GM23248 (cell line): Measurements from ENCODE around the gene EXOSC2. TPM values are rescaled to one million over a fixed set of nuclear protein-coding genes. Genes with fewer than 3 reads are reported as not detected.
A peak's percentile ranks its signal among the peaks of the same experiment; 100 is the strongest.

Experiments
- DNase-seq: peaks from one replicate; pipeline ENCODE4 v3.0.0-alpha.2; 2015
- H2AFZ ChIP-seq: fragments of 200-600 bp; sonication (generic); 2 replicates; pipeline ENCODE4 v1.6.1; 2016; ENCODE audit warnings: antibody characterized with exemption
- H3F3A ChIP-seq: fragments of 200-600 bp; sonication (generic); 2 replicates; pipeline ENCODE4 v1.6.1; 2016; ENCODE audit warnings: mild to moderate bottlenecking, antibody characterized with exemption, mixed run types; ENCODE audit not compliant: insufficient read depth
- H3K27ac ChIP-seq: fragments of 200-600 bp; sonication (generic); 2 replicates; pipeline ENCODE4 v1.5.1; 2016; ENCODE audit warnings: mild to moderate bottlenecking
- H3K27me3 ChIP-seq: fragments of 200-600 bp; sonication (generic); replicated peaks from 2 replicates; pipeline ENCODE4 v1.6.1; 2016; ENCODE audit warnings: mild to moderate bottlenecking; ENCODE audit not compliant: insufficient read depth
- H3K36me3 ChIP-seq: fragments of 200-600 bp; sonication (generic); 2 replicates; pipeline ENCODE4 v1.6.1; 2016; ENCODE audit warnings: low read depth, mild to moderate bottlenecking
- H3K4me1 ChIP-seq: fragments of 200-600 bp; sonication (generic); 2 replicates; pipeline ENCODE4 v1.6.1; 2016; ENCODE audit warnings: mild to moderate bottlenecking; ENCODE audit not compliant: insufficient read depth
- H3K4me2 ChIP-seq: fragments of 200-600 bp; sonication (generic); one replicate; pipeline ENCODE4 v1.6.1; 2016; ENCODE audit warnings: mild to moderate bottlenecking; ENCODE audit not compliant: unreplicated experiment
- H3K4me3 ChIP-seq: fragments of 200-600 bp; sonication (generic); 2 replicates; pipeline ENCODE4 v1.5.1; 2016; ENCODE audit warnings: mild to moderate bottlenecking
- H3K79me2 ChIP-seq: fragments of 200-600 bp; sonication (generic); 2 replicates; pipeline ENCODE4 v1.6.1; 2016; ENCODE audit warnings: mild to moderate bottlenecking; ENCODE audit not compliant: insufficient read depth
- H3K9ac ChIP-seq: fragments of 200-600 bp; sonication (generic); 2 replicates; pipeline ENCODE4 v1.6.1; 2016; ENCODE audit warnings: mild to moderate bottlenecking
- H3K9me2 ChIP-seq: fragments of 200-600 bp; sonication (generic); 2 replicates; pipeline ENCODE4 v1.6.1; 2016; ENCODE audit warnings: mixed run types, mild to moderate bottlenecking, moderate library complexity; ENCODE audit not compliant: insufficient read depth
- H3K9me3 ChIP-seq: fragments of 200-600 bp; sonication (generic); one replicate; pipeline ENCODE4 v1.6.1; 2017; ENCODE audit warnings: low read depth
- H4K20me1 ChIP-seq: fragments of 200-600 bp; sonication (generic); 2 replicates; pipeline ENCODE4 v1.6.0; 2016; ENCODE audit not compliant: insufficient read depth
- EZH2 ChIP-seq: fragments of 200-600 bp; sonication (generic); IDR thresholded peaks from 2 replicates; pipeline ENCODE4 v1.6.1; 2018; ENCODE audit warnings: antibody characterized with exemption, mild to moderate bottlenecking; ENCODE audit not compliant: insufficient read depth, poor library complexity, severe bottlenecking
- EZH2phosphoT487 ChIP-seq: fragments of 200-600 bp; sonication (generic); IDR thresholded peaks from 2 replicates; pipeline ENCODE4 v1.6.1; 2018; ENCODE audit warnings: antibody characterized with exemption, moderate library complexity, mild to moderate bottlenecking, low read depth; ENCODE audit not compliant: insufficient read depth
- WGBS, 2 experiments: methylation state at CpG; one replicate each; pipeline ENCODE4 v1.1.6; 2015 to 2017; ENCODE audit warnings: low lambda C conversion rate in 2 of 2, low coverage in 1 of 2; ENCODE audit errors: missing lambda C conversion rate in 2 of 2; 5-methylcytosine and 5-hydroxymethylcytosine counted together
- in situ Hi-C: fragments of 300-500 bp; cut with MboI; formaldehyde crosslinking; loops from 2 replicates; pipeline ENCODE4 v1.15.0; 2020
- polyA plus RNA-seq: library from polyadenylated mRNA; unstranded; fragments of >200 nt; fragmentation: Nextera tagmentation; extraction: Ambion mirVana; gene quantifications from 2 replicates; pipeline ENCODE4 v1.2.1, GENCODE V29; 2016
- total RNA-seq: library from RNA; depleted of rRNA; stranded (reverse); fragments of >200 nt; shearing (Covaris generic); gene quantifications from 2 replicates; pipeline ENCODE4 v1.2.3, GENCODE V29; 2014

Gene EXOSC2
- total and polyA plus RNA-seq, 2 experiments from 2014 or later = 17.2 to 21.6 TPM

- H3K27ac ChIP-seq = no peak overlapping the region
- H3K4me3 ChIP-seq = no peak overlapping the region
- TF ChIP-seq EZH2phosphoT487 = no peak
- no peak overlapping the region for H3K9ac ChIP-seq
- H3K9me2 ChIP-seq = no peaks in the 10 kb centered on the region
- no peaks in the 10 kb centered on the region for H3K9me3 ChIP-seq
- DNase-seq = no peak
- no peaks in the 10 kb centered on the region for H3K79me2 ChIP-seq
- H3K4me2 ChIP-seq = no peak overlapping the region
- H3F3A ChIP-seq = no peaks in the 10 kb centered on the region
- H4K20me1 ChIP-seq = no peaks in the 10 kb centered on the region
- no peaks in the 10 kb centered on the region for H3K4me1 ChIP-seq
- no peak overlapping the region for H2AFZ ChIP-seq
- WGBS, 2 experiments = 7 to 14% methylated on average over 14 to 19 of the region's 19 CpGs
- H3K27me3 ChIP-seq = peaks cover 83% of the 10 kb centered on the region
- in situ Hi-C loops = no loop called here
- no peaks in the 10 kb centered on the region for H3K36me3 ChIP-seq
Observed at GRCh38 chr9:130663977-130664250, 29.7 kb upstream of the EXOSC2 start.

- Histone ChIP-seq H3K27me3 (peaks cover 78% of the 10 kb centered on the region), H2AFZ (no peak within 1 kb of the TSS), H3K9ac (no peak within 1 kb of the TSS), H3K27ac (no peak within 1 kb of the TSS), H3K4me3 (no peak within 1 kb of the TSS), H3K4me2 (no peak within 1 kb of the TSS), H3K9me2 (no peaks in the 10 kb centered on the region), H3K9me3 (no peaks in the 10 kb centered on the region), H3K4me1 (no peaks in the 10 kb centered on the region), H3F3A (no peaks in the 10 kb centered on the region), H4K20me1 (no peaks in the 10 kb centered on the region), H3K36me3 (no peaks in the 10 kb centered on the region), H3K79me2 (no peaks in the 10 kb centered on the region)
- WGBS, 2 experiments = 1 to 4% methylated on average over 37 to 57 of the region's 76 CpGs
- peak; percentile 34 for DNase-seq
- in situ Hi-C loops = no loop called here
- TF ChIP-seq EZH2phosphoT487 (peak; percentile 59; the same call in 1 of the 2 replicates), EZH2 (peak; percentile 95)
Observed at GRCh38 chr9:130664251-130665028, 29.1 kb upstream of the EXOSC2 start, which contains the start of gene PRDM12. Gene PRDM12, plus strand, starts transcription at chr9:130664594. Its CDS starts 60 bp downstream, at chr9:130664654.

- Histone ChIP-seq H3K9me2 (no peaks in the 10 kb centered on the region), H3K4me3 (no peak overlapping the region), H3K36me3 (no peaks in the 10 kb centered on the region), H3K27ac (no peak overlapping the region), H3K79me2 (no peaks in the 10 kb centered on the region), H3K4me2 (no peak overlapping the region), H3K27me3 (peaks cover 73% of the 10 kb centered on the region), H3F3A (no peaks in the 10 kb centered on the region), H3K9ac (no peak overlapping the region), H3K4me1 (no peaks in the 10 kb centered on the region), H3K9me3 (no peaks in the 10 kb centered on the region), H2AFZ (no peak overlapping the region), H4K20me1 (no peaks in the 10 kb centered on the region)
- 1 to 3% methylated on average over 12 to 26 of the region's 26 CpGs for WGBS, 2 experiments
- no peak for DNase-seq
- TF ChIP-seq EZH2phosphoT487 (no peak), EZH2 (no peak)
- in situ Hi-C loops = no loop called here
Observed at GRCh38 chr9:130665029-130665430, 28.6 kb upstream of the EXOSC2 start.

GRCh38 chr9:130665431-130666392 lies 27.9 kb upstream of the EXOSC2 start:
- H3K36me3 ChIP-seq = no peaks in the 10 kb centered on the region
- in situ Hi-C loops = no loop called here
- H3K9me3 ChIP-seq = no peaks in the 10 kb centered on the region
- no peaks in the 10 kb centered on the region for H3K4me1 ChIP-seq
- H3K4me2 ChIP-seq = no peak overlapping the region
- H3K27me3 ChIP-seq = peaks cover 68% of the 10 kb centered on the region
- no peaks in the 10 kb centered on the region for H3K9me2 ChIP-seq
- 8% methylated on average over 55 to 61 of the region's 61 CpGs for WGBS, 2 experiments
- no peaks in the 10 kb centered on the region for H3K79me2 ChIP-seq
- TF ChIP-seq EZH2 = peak; percentile 98
- peak; percentile 95 for TF ChIP-seq EZH2phosphoT487
- no peak overlapping the region for H2AFZ ChIP-seq
- peak; percentile 40 for DNase-seq
- H3F3A ChIP-seq = no peaks in the 10 kb centered on the region
- no peak overlapping the region for H3K9ac ChIP-seq
- no peaks in the 10 kb centered on the region for H4K20me1 ChIP-seq
- no peak overlapping the region for H3K4me3 ChIP-seq
- H3K27ac ChIP-seq = no peak overlapping the region
